ENCODE measurements around the gene MDGA2.
A peak's percentile ranks its signal among the peaks of the same experiment; 100 is the strongest.
"Not testable (repeated sequence)": the region's sequence is repeated elsewhere in the genome, so short reads cannot be mapped to it uniquely, and the experiment has no call there.

Gene MDGA2

GRCh38 chr14:47660158-47660557 lies 15.2 kb downstream of the MDGA2 start:
- TF ChIP-seq ZFX (IDR thresholded peaks at IDR 0.05) (no peak), CTCF (conservative IDR thresholded peaks at IDR 0.05) (no peak)

GRCh38 chr14:47658041-47658440 lies 17.4 kb downstream of the MDGA2 start:
- H3K27ac ChIP-seq = no peak overlapping the region
- TF ChIP-seq ZFX (IDR thresholded peaks at IDR 0.05) = no peak
- TF ChIP-seq CTCF (conservative IDR thresholded peaks at IDR 0.05) = no peak

More at GRCh38 chr14:47660158-47660557, 15.2 kb downstream of the MDGA2 start:
- H3K27ac ChIP-seq = no peak overlapping the region

DNA sequence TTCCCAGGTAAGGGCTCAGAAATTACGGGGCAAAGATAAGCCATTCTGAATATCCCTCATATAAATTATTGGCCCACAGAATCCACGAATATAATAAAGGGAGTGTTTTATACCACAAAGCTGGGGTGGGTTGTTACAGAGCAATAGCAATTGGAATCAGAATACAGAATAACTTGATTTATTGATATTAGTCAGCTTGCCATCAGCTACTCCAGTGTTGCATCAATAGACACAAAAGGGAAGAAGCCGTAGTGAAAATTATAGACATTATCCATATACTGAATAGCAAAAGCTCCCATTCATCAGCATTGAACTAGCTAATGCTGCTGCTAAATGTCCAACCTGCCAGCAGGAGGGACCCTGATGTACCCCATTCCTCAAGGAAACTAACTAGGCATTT lies 18.3 kb downstream of the MDGA2 start:
- TF ChIP-seq CTCF (conservative IDR thresholded peaks at IDR 0.05) (no peak), ZFX (IDR thresholded peaks at IDR 0.05) (no peak)
- H3K27ac ChIP-seq = no peak overlapping the region

DNA sequence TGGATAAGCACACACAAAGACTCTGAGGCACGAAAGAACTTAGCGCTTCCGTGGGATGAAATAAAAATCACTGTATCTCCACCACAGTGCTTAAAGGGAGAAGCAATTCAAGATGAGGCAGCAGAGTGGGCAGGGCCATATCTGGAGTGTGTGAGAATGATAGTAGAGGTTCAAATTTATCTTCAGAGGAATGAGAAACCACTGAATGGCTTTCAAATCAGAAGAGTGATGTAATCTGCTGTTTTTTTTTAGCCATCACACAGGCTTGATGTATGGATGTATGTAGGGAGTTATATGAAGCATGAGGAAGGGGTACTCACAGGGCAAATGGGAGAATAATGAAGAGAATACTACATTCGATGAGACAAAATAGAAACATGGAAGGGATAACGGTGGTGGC lies 24.1 kb downstream of the MDGA2 start:
- TF ChIP-seq CTCF (conservative IDR thresholded peaks at IDR 0.05) = no peak
- TF ChIP-seq ZFX (IDR thresholded peaks at IDR 0.05) = no peak
- H3K27ac ChIP-seq = no peak overlapping the region

DNA sequence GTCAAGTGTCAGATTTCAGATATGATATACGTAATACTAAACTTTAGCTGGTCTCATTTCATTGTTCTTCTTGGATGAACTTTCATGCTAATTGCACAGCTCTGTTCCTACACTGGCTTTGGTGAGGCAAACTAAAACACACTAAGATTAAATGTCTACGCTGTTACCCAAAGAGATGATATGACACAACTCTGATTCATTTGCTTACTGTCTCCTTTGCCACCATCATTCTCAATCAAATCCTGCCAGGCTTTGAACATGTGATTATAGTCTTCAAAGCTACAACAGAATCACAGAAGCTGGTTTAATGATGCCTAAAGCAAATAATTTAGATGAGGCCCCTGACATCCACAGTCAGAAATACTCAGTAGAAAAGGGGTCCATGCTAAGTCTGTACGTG lies 37.7 kb downstream of the MDGA2 start:
- H3K27ac ChIP-seq = no peak overlapping the region
- TF ChIP-seq ZFX (IDR thresholded peaks at IDR 0.05) (no peak), CTCF (conservative IDR thresholded peaks at IDR 0.05) (no peak)

- H3K27ac ChIP-seq = peak overlapping the region; percentile 68
- TF ChIP-seq ZFX (IDR thresholded peaks at IDR 0.05) (no peak), CTCF (conservative IDR thresholded peaks at IDR 0.05) (peak; percentile 39)
These were observed 49.0 kb downstream of the MDGA2 start for GRCh38 chr14:47626151-47627035.

DNA sequence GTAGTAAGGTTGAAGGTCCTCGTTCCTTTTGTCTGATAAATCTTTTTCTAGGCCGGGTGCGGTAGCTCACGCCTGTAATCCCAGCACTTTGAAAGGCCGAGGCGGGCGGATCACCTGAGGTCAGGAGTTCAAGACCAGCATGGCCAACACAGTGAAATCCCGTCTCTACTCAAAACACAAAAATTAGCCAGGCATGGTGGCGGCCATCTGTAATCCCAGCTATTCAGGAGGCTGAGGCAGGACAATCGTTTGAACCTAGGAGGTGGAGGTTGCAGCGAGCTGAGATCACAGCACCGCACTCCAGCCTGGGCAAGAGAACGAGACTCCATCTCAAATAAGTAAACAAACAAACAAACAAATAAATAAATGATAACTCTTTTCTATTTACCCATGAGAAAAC lies 51.3 kb downstream of the MDGA2 start:
- not testable (repeated sequence) for H3K27ac ChIP-seq

- TF ChIP-seq ZFX (IDR thresholded peaks at IDR 0.05) (no peak), CTCF (conservative IDR thresholded peaks at IDR 0.05) (no peak)
These were observed 56.0 kb downstream of the MDGA2 start for GRCh38 chr14:47619392-47619791.

More at GRCh38 chr14:47619392-47619791, 56.0 kb downstream of the MDGA2 start:
- H3K27ac ChIP-seq = no peak overlapping the region

Measured in C4-2B (cell line).